ENCODE measurements around the gene BTN2A1.
A peak's percentile ranks its signal among the peaks of the same experiment; 100 is the strongest.

The BTN2A1 gene

DNA sequence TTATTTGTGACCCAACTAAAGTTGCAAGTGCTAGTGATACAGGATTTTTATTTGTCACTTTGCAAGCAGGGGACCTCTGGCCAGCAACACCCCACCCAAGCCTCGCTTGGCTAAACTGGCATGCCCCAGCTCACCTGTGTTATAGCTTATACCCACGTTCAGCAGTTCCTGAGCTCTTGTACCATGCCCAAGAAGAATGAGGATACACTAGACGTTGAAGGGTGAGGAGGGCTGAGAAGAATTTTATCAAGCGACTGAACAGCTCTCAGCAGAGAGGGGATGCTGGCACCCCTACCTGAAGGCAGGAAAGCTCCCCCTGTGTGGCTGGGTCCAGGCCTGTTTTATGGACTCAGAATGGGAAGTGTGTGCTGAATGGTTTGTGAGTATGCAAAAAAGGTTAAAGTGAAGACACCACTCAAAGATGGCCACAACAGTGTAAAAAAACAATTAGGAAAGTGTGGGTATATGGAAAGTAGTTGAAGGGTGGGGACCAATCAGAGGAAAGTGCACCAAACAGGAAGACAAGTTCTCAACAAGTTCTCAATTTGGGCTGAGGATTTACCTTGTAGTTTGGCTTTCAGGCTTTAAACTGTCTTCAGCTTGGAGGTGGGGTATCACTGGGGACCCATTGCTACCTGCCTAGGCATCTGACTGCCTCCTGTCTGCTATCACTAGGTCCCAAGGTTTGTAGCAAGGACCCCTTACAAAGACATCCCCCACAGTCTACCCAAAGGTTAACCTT lies 15.0 kb downstream of the BTN2A1 start:
- DNase-seq, result no peak

DNA sequence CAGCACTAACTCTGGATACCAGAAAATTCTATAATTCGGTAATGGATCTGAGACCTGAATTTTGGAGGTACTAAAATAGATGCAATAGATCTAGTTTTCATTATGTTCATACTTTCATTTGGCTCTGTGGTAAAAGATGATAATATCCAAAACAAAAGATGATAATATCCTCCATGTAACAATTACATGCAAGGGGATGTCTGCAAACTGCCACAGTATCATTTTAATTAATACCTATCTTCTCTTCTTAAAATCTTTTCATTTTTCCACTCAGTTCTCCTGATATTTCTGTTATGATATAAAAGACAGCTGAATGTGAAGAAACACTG lies 15.6 kb downstream of the BTN2A1 start:
- DNase-seq, result no peak

DNA sequence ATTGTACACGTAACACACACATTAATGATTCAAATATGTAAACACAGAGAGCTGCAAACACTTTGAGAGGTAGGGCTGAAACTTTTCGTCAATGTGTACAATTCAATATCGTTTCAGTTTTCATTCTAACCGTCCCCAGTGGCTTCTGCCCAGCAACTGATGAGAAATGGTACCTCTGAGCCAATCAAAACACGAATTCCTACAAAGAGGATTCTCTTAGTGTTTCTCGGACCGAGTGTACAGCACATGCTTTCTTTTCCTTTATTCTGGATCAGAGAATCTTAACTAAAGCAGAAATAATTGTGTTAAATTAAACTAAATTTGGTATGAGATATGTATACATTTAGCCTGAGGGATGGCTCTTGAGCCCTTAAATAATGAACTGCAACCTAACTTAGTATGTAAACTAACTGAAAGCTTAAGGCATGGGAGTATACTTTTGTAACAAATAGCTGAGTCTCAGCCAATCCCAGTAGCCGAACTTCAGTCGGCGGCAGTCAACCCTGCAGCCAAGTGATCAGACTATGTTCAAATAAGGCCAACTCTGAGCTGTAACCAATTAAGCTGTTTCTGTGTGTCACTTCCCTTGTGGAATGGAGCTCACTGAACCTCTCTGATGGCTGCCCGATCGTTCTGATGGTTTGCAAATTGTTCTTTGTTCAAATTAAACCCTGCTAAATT lies 16.1 kb downstream of the BTN2A1 start:
- DNase-seq, result peak; percentile 88

DNA sequence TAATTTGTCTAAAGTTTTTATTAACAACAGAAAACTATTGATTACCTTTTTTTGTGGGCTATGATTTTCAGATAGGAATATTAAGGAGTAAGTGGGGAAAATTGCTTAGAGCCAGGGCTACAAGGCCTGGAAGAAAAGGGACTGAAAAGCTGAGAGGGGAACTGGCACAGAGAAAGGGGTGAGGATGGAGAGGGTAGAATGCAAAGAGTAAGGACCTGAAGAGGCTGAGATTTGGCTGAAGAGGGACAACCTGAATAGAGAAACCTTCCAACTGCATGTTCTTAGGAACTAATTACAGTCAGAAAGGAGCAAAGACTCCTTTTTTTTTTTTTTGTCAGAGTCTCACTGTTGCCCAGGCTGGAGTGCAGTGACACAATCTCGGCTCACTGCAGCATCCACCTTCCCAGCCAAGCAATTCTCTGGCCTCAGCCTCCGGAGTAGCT lies 16.7 kb downstream of the BTN2A1 start:
- DNase-seq, result no peak

DNA sequence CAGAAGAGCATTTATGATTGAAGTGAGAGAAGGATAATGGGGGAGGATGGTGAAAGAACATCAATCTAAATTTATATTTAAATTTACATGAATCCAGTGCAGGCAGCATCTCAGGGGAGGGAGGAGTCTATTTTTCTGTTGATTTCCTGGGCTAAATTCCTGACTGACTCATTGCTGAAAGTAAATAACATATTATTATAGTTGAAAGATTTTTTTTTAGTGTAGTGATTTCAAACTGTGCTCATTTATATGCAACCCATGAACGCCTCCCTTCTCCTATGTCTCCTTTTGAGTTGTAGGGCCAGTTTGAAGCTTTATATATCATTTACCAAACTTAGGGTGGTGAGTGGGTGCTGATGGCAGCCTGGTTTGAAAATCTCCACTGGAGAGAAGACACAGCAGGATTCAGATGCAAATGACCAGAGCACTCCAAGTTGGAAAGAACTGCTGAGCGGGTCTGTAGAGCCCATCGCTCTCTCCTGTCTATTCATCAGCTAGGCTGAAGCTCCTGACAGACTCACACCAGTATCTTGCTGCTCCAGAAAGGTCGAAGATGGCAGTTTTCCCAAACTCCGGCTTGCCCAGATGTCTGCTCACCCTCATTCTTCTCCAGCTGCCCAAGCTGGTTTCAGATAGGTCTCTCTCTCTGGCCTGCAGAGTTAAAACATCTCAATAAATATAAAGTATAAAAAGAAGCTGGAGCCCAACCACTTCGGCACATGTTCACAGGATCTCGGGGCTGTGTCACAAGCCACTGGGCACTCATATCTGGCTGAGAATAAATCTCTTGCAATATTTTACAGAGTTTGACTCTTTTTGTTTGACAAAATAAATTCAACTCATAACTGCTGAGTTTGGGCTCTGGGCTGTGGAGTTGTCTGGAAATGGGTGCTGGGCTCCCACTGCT lies 18.3 kb downstream of the BTN2A1 start:
- DNase-seq, result no peak

DNA sequence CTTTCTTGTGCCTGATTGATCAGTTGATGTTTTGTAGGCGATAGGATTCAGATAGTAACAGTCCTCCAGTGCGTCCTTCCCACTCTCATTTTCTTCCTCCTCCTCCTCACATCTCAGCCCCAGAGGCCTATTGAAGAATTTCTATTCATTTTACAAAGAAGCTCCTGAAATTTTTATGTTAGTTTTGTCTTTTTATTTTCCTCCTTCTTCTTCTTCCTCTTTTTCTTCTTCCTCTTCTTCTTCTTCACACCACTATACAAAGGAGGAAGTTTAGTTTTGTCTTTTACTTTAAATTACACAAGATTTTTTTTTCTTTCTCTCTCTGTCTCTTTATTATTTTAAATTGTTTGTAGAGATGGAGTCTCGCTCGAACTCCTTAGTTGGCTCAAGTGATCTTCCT lies 19.1 kb downstream of the BTN2A1 start:
- no peak for DNase-seq

DNA sequence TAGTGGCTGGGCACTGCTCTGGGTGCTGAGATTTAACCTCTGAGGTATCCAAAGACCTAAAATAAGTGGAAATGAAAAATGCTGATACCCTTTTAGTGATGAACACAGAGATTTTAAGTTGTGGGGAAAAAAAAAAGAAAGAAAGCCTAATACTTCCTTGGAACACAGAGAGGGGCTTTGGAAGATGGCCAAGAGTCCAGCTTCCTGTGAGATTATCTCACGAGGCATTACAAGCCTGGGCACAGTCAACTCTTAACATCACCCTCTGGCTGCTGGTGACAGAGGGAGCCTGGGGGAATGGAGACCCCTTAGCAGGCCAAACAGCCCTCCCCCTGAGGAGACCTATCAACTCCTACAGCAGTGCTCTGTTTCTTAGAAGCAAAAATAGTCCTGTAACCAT lies 19.7 kb downstream of the BTN2A1 start:
- DNase-seq, result no peak

DNA sequence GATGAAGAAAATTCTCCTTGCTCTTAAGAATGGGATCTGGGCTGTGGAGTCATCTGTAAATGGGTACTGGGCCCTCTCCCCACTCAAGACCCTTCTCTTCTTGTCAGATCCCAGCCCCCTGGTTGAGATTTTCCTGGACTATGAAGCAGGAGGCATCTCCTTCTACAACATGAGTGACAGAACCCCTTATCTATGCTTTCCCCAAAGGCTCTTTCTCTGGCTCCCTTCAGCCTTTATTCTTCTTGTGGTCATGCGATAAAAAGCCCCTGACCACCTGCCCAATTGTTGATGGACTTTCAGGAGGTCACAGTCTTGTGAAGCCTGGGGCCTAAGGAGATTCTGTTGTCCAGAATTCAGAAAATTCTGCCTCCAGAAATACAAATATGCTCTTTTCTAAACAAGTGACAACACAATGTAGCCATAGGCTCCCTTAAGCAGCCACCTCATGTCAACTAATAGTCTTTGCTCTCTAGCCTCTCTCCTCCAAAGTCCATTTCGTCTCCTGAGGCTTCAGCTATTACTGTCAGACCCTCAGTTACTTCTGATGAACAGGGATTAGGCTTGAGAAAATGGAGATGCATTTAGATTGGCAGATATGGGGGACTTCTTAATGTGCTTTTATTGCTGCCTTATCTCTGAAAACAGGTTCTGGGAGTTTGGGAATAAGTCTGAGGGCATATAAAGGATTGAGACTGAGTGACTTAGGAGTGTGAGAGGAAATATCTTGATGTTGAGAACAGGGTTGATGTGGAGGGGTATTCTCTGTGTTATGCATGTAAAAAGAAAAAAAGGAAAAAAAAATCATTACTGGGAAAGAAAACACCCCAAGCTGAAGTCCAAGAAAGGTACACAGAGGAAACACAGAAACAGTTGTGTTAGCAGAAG lies 20.6 kb downstream of the BTN2A1 start:
- no peak for DNase-seq

DNA sequence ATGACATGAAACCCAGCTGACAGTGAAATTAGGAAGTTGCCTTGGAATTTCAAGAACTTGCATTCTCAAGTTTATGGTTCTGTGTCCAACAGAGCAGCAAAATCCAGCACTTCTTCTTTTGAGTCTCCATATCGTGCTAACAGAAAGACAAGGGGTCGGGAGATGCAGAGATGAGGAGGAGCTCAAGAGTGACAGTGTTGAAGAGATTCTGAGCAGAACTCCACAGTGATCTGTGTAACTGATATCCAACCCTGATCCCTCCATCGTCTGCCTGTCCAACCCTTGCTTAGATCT lies 21.2 kb downstream of the BTN2A1 start:
- DNase-seq, result no peak

DNA sequence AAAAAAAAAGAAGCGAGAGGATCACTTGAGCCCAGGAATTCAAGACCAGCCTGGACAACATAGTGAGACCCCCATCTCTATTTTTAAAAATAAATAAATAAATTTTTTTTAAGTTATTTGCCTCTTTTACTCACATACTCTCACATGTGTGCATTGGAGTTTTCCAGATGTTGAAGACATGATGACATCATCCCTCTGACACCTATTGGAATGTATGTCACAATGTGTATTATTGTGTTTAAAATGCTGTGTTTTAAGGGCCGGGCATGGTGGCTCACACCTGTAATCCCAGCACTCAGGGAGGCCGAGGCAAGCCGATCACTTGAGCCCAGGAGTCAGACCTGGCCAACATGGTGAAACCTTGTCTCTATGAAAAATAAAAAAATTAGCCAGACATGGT lies 24.6 kb downstream of the BTN2A1 start:
- no peak for DNase-seq

DNA sequence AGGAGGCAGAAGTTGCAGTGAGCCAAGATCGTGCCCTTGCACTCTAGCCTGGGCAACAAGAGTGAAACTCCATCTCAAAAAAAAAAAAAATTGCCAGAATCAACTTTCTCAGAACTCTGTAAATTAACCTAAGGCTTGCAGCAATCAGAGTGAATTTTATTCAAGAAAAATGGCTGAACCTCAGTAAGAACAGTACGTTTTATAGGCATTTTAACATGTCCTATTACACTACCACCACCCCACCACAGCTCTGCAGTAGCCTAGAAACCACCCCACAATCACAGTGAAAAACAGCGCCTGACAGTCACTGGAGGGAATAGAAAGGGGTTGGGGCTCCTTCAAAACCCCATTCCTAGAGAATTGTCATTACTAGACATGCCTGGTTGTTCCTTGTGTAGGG lies 26.0 kb downstream of the BTN2A1 start:
- DNase-seq, result no peak

DNA sequence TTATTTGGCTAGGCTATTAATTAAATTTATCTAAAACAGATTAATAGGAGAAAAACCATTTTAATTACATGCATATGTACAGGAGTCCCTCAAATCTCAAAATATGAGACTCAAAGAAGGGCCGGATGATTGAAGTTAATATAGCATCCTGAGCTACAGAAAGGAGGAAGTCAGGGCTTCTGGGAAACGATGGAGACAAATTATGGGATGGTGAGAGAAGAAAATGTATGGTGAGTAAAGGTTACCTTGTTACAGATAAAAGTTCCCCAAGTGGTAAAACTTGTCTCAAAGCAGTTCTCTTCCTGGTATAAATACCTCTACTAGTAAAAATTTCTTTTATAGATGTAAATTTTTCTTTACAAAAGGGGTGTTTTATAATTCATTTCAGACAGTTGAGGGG lies 26.4 kb downstream of the BTN2A1 start:
- no peak for DNase-seq

DNA sequence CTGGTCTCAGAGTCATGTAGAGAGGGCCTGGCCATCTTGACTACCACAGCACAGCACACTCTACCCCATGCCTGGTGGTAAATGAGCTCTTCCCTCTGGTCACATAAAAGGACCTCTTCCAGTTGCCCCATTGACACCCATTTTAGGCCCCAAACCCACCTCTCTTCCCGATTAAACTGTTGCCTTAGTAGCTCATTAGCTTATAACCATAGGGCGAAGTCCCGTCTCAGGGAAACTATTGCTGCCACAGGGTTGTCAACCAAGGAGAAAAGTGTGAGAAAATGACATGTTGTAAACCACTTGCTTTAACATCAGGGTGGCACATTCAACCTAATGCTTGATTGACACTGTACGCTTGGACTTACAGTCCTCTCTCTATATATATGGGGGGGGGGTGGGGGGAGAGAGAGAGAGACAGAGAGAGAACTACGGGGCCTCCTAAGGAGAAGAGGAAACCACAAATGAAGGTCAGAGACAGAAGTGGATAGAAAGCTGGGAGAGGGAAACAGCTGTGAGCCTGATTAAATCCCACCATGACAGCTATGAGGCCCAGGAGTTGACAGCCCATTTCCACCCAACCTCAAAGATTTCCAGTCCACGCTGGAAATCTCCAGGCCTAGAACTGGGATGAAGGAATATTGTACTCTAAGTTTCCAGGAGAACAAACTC lies 27.5 kb downstream of the BTN2A1 start:
- DNase-seq, result no peak

DNA sequence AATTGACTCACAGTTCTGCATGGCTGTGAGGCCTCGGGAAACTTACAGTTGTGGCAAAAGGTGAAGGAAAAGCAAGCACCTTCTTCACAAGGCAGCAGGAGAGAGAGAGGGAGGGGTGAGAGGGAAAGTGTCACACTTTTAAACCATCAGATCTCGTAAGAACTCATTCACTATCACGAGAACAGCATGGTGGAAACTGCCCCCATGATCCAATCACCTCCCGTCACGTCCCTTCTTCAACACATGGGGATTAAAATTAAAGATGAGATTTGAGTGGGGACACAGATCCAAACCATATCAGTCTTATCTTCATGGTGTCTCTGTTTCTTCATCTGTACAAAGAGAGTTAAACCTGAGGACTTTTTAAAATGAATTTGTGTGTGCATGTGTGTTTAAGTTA lies 28.6 kb downstream of the BTN2A1 start:
- DNase-seq, result no peak

DNA sequence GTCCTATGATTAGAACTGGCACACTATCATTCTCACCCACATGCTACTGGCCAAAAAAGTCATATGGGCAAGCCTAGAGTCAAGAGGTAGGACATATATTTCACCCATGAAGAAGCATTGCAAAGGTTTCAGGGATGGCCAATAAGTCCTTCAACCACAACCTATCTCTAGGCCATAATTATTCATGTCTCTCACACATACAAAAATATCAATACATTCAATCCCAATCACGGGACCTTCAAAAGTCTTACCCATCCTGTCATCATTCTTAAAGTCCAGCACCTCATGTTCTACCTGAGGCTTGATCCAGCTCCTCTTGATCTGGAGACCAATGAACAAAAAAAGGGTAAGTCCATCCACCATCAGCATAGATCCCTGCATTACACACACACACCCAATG lies 29.7 kb downstream of the BTN2A1 start:
- no peak for DNase-seq

DNA sequence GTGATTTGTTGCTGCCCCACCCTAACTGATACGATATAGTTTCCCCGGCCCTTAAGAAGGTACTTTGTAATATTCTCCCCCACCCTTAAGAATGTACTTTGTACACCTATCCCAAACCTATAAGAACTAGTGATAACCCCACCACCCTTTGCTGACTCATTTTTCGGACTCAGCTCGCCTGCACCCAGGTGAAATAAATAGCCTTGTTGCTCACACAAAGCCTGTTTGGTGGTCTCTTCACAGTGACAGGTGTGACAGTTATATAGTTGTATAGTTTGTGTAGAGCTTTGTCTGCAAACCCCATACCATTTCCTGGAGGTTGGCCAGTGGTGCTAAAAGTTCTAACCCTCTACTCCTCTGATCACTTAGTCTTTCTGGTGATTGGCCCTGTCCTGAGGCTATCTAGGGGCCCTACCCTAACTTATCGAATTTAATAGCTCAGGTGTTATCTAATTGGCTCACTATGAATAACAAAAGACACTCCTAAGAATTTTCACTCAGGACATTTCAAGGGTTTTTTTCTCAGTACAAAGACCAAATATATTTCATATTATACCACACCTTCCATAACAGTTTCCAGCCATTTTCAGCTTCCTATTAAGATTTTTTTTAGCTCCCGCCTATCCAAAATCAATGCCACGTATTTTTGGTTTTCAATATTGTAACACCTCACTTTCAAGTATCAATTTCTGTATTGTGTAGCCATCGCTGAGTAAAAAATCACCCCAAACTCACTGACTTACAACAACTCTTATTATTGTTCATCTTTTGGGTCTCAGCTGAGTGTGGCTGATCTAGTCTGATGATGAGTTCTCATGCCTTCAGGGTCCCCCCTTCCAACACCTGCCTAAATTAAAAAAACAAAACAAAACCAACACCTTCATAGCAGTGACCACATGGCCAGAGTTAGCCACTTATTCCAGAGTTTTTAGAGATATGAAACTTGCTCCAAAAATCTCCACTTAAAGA lies 32.5 kb downstream of the BTN2A1 start:
- DNase-seq, result no peak

DNA sequence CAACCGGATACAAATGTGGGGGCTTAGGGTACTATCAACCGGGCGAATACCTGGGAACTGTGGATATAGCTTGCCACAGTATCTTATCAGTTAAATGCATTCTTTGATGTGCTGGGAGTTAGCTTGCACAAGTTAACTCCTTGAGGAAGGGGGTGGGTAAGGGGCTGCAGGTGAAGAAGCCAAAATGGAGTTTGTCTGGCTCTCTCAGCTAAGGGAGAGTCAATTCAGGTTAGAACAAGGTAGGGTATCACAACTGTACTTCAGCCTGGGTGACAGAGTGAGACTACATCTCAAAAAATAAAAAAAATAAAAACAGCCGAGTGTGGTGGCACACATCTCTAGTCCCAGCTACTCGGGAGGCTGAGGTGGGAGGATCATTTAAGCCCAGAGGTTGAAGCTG lies 33.8 kb downstream of the BTN2A1 start:
- no peak for DNase-seq

DNA sequence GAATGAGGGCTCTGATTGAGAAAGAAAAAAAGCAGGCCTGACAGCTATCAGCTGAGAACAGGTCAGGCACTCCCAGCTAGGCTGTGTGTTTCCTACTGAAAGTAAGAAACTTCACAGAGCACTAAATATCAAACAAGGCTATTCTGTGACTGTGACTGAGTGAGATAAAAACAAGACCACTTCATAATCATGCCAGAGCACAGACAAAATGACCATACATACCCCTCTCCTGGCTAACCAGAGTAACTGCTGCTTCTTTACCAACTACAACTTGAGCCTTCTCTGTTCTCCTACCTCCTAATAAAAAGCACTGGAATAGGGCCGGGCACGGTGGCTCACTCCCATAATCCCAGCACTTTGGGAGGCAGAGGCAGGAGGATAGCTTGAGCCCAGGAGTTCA lies 35.5 kb downstream of the BTN2A1 start:
- DNase-seq, result no peak

DNA sequence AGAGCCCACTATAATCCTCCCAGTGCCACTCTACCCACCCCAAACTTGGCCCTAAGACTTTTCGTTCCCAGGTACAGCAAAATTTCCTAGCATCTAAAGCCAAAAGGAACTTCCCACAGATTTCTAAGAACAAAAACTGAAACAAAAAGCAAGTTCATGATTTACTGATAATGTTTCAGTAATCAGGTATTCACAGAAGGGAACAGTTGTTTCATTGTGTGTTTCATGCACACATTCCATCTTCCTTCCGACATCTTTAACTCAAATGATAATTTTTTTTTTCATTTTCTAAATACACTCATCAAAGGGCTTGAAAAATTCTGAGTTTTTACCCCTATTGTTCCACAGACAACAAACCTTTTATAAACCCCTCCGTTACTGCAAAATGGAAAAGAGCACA lies 36.4 kb downstream of the BTN2A1 start:
- no peak for DNase-seq

DNA sequence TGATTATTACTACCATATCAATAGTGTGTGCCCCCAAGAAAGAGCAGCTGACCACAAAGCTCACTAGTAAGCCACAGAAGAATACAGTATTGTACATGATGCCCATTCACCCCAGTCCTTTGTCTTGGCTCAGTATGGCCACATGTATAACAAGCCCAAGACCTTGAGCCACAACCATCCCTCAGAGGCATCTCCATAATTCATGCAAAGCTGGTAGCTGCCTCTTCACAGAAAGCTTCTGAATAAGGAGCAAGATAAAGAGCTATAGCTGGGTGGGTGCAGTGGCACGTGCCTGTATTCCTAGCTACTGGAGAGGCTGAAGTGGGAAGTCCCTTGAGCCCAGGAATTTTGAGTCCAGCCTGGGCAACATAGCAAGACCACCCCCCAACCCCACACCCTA lies 37.5 kb downstream of the BTN2A1 start:
- DNase-seq, result no peak

DNA sequence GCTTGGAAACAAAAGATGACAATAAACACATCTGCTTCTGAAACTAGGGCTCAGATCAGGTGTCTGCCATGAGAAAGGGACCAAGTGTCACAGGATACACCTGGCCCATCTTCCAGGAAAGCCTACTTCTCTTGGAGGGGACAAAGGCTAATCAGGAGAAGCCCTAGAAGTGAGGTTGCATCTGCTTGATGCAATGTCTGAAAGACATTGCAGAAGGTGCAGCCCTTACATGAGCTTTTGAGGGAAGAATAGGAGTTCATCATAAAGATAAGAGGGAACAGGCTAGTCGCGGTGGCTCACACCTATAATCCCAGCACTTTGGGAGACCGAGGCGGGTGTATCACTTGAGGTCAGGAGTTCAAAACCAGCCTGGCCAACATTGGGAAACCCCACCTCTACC lies 39.9 kb downstream of the BTN2A1 start:
- no peak for DNase-seq
